Tibial nerve (tissue), 4 donors: Measurements from ENCODE around the gene SOD3.

Experiments used
- CTCF ChIP-seq, 5 experiments: fragments of 200-600 bp in 3 of 5; fragments of 450-650 bp in 2 of 5; sonication (generic) in 3 of 5; IDR thresholded peaks; one replicate each; pipeline ENCODE4 v1.5.1; 2016 to 2019; ENCODE audit warnings: antibody characterized with exemption in 5 of 5, mild to moderate bottlenecking in 3 of 5, moderate library complexity in 2 of 5
- EP300 ChIP-seq, 2 donors: sonication (generic); formaldehyde crosslinking; IDR thresholded peaks; one replicate each; pipeline ENCODE4 v1.6.1; 2017; ENCODE audit warnings: antibody characterized with exemption in 2 of 2, mild to moderate bottlenecking in 1 of 2
- POLR2A ChIP-seq, 2 donors: fragments of 450-650 bp; IDR thresholded peaks; one replicate each; pipeline ENCODE4 v1.6.1; 2017; ENCODE audit warnings: antibody characterized with exemption in 2 of 2, mild to moderate bottlenecking in 2 of 2, moderate library complexity in 2 of 2

GRCh38 chr4:24793219-24794005 is 2.0 kb upstream of the SOD3 start:
- TF ChIP-seq CTCF (IDR thresholded peaks at IDR 0.05) (no peak), POLR2A (IDR thresholded peaks at IDR 0.05) (no peak), EP300 (IDR thresholded peaks at IDR 0.05) (no peak)
